CD4-positive, alpha-beta T cell (primary cell): ENCODE results near the gene PDE3B. TPM values are rescaled to one million over a fixed set of nuclear protein-coding genes. Genes with fewer than 3 reads are reported as not detected.
"Not testable (repeated sequence)": the region's sequence is repeated elsewhere in the genome, so short reads cannot be mapped to it uniquely, and the experiment has no call there.

Source experiments
- ATAC-seq: fragments of 200-7000 bp; cut with Tn5 transposase; one replicate; pipeline ENCODE4 v1.10.0; 2022; ENCODE audit warnings: mild to moderate bottlenecking; ENCODE audit not compliant: poor library complexity
- CTCF ChIA-PET: fragments of 350-600 bp; sonication (Branson Sonifier 250); formaldehyde crosslinking; loops from one replicate; lab custom pipeline; 2021; ENCODE audit warnings: antibody characterized with exemption, inconsistent platforms; lab: Charles Lee
- POLR2A ChIA-PET: fragments of 350-600 bp; sonication (Branson Sonifier 250); formaldehyde crosslinking; loops from one replicate; lab custom pipeline; 2021; ENCODE audit warnings: antibody characterized with exemption, inconsistent platforms; lab: Charles Lee
- DNase-seq, 14 experiments: peaks; one replicate each; pipeline ENCODE4 v3.0.0-alpha.2; 2013 to 2020; ENCODE audit warnings: mixed read lengths in 2 of 14
- H3K27ac ChIP-seq, 2 donors: one replicate each; pipeline versions ENCODE4 v1.5.1 to v1.7.0; 2013; ENCODE audit warnings: low read length in 2 of 2, low read depth in 1 of 2, mild to moderate bottlenecking in 1 of 2
- H3K27me3 ChIP-seq, 2 experiments: 1 replicate in 1 of 2; 2 replicates in 1 of 2; pipeline versions ENCODE4 v1.6.1 to v1.7.0; 2013; ENCODE audit warnings: low read length in 2 of 2, control low read depth in 1 of 2, mild to moderate bottlenecking in 1 of 2, moderate library complexity in 1 of 2; ENCODE audit not compliant: insufficient read depth in 2 of 2, control insufficient read depth in 1 of 2
- H3K36me3 ChIP-seq: one replicate; pipeline ENCODE4 v1.6.1; 2013; ENCODE audit warnings: low read length, control low read depth; ENCODE audit not compliant: insufficient read depth
- H3K4me1 ChIP-seq: one replicate; pipeline ENCODE4 v1.6.1; 2013; ENCODE audit warnings: low read length, control low read depth; ENCODE audit not compliant: insufficient read depth
- H3K4me3 ChIP-seq: one replicate; pipeline ENCODE4 v1.5.1; 2013; ENCODE audit warnings: mild to moderate bottlenecking, low read length, moderate library complexity
- H3K9me3 ChIP-seq, 2 experiments: 1 replicate in 1 of 2; 2 replicates in 1 of 2; pipeline versions ENCODE4 v1.6.1 to v1.7.0; 2013; ENCODE audit warnings: low read length in 2 of 2, mild to moderate bottlenecking in 2 of 2, control low read depth in 1 of 2, moderate library complexity in 1 of 2; ENCODE audit not compliant: control insufficient read depth in 1 of 2, insufficient read depth in 1 of 2
- H3K27ac Mint-ChIP-seq: one replicate; pipeline ENCODE4 v1.8.0; 2020; ENCODE audit warnings: mixed read lengths
- H3K27me3 Mint-ChIP-seq: one replicate; pipeline ENCODE4 v1.8.0; 2021; ENCODE audit warnings: mixed read lengths
- H3K36me3 Mint-ChIP-seq: one replicate; pipeline ENCODE4 v1.8.0; 2021; ENCODE audit warnings: low read depth, mixed read lengths
- H3K4me1 Mint-ChIP-seq: one replicate; pipeline ENCODE4 v1.8.0; 2021; ENCODE audit warnings: low read depth, mixed read lengths
- H3K4me3 Mint-ChIP-seq: one replicate; pipeline ENCODE4 v1.8.0; 2020; ENCODE audit warnings: mild to moderate bottlenecking, mixed read lengths
- H3K9me3 Mint-ChIP-seq: one replicate; pipeline ENCODE4 v1.8.0; 2020; ENCODE audit warnings: mixed read lengths
- CTCF ChIP-seq: fragments of 200-600 bp; IDR thresholded peaks from one replicate; pipeline ENCODE4 v1.8.0; 2022; ENCODE audit warnings: antibody characterized with exemption, mild to moderate bottlenecking
- intact Hi-C, 2 experiments: fragments of 100-400 bp; cut with DNase I in 1 of 2; cut with micrococcal nuclease in 1 of 2; formaldehyde crosslinking; loops; one replicate each; pipeline versions ENCODE4 v1.15.1 to v1.9.0; 2023 to 2025; cut with DNase I, micrococcal nuclease
- polyA plus RNA-seq, 2 donors: library from polyadenylated mRNA; unstranded; fragments of 120-200 nt; gene quantifications; one replicate each; pipeline ENCODE4 v1.2.1, GENCODE V29; 2013
- total RNA-seq, 174 experiments: library from RNA in 2 of 174; stranded (reverse) in 2 of 174; gene quantifications; one replicate each; pipeline ENCODE4 v1.2.3 and lab custom pipeline; 2021 to 2026

Gene PDE3B
- 100 to 1,000 TPM; 103 to 106 TPM for total RNA-seq
- polyA plus RNA-seq (2013, experiment 1 of 2) = 64.8 TPM
- polyA plus RNA-seq (2013, experiment 2 of 2) = 63.9 TPM
- 37.3 to 1,083 (median 302) reads per million in 172 experiments for total RNA-seq (lab: John Stamatoyannopoulos, UW)

DNA sequence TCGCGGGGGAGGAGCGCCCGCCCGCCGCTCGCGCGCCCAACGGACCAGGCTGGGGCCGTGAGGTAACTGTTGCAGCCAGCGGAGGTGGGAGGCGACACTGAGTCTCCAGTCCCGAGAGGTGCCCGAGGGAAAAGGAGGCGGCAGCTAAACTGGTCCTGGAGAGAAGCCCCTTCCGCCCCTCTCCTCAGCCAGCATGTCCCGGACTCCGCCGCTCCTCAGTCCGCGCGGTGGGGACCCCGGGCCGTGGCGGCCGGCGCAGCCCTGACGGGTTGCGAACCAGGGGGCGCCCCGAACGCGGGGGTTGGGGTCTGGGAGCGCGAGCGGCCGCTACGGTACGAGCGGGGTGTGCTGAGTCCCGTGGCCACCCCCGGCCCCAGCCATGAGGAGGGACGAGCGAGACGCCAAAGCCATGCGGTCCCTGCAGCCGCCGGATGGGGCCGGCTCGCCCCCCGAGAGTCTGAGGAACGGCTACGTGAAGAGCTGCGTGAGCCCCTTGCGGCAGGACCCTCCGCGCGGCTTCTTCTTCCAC lies at the start of gene PDE3B:
PDE3B (plus strand) TSS at position 108 of the 529 bp plus-strand sequence; CDS start at position 380, 272 bp downstream.
- intact Hi-C loops = loop anchor here (2.0 to 10.0 kb wide), 8 partner anchors 59 to 264 kb away; partner anchors contain the start of gene PSMA1 (in 1 of the 2)
- H3K4me3 ChIP-seq = peak within 1 kb of the TSS; percentile 91
- Mint-ChIP-seq H3K4me1 (peaks cover 58% of the 10 kb centered on the region), H3K27ac (peak within 1 kb of the TSS; percentile 90), H3K36me3 (peaks cover 35% of the 10 kb centered on the region), H3K27me3 (no peaks in the 10 kb centered on the region), H3K9me3 (no peaks in the 10 kb centered on the region), H3K4me3 (peak within 1 kb of the TSS; percentile 96)
- ChIA-PET CTCF (interaction anchor here (0.8 to 3.6 kb wide), 24 partner anchors 8 to 362 kb away, joined by 3 to 22 read pairs (median 5); partner anchors contain the start of genes CYP2R1 and PSMA1), POLR2A (interaction anchor here (0.6 to 5.1 kb wide), 34 partner anchors 8 to 248 kb away, joined by 3 to 97 read pairs (median 6); partner anchors contain the start of genes COPB1, CYP2R1 and PSMA1)
- no peaks in the 10 kb centered on the region for H3K27me3 ChIP-seq
- TF ChIP-seq CTCF = no peak
- H3K4me1 ChIP-seq = peaks cover 15% of the 10 kb centered on the region
- ATAC-seq (peak; percentile 59), DNase-seq (peak; percentile 39 to 89 (median 70))
- no peaks in the 10 kb centered on the region for H3K9me3 ChIP-seq
- H3K36me3 ChIP-seq = no peaks in the 10 kb centered on the region
- H3K27ac ChIP-seq = peak within 1 kb of the TSS; percentile 35 to 80

DNA sequence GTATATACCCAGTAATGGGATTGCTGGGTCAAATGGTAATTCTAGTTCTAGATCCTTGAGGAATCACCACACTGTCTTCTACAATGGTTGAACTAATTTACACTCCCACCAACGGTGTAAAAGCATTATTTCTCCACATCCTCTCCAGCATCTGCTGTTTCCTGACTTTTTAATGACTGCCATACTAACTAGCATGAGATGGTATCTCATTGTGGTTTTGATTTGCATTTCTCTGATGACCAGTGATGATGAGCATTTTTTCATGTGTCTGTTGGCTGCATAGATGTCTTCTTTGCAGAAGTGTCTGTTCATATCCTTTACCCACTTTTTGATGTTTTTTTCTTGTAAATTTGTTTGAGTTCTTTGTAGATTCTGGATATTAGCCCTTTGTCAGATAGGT lies 48.3 kb upstream of the PDE3B start:
- POLR2A ChIA-PET, H3K27me3 ChIP-seq, intact Hi-C loops, CTCF ChIA-PET, H3K9me3 Mint-ChIP-seq, H3K36me3 ChIP-seq, ATAC-seq, H3K27ac ChIP-seq, H3K27me3 Mint-ChIP-seq, H3K4me3 ChIP-seq, DNase-seq, H3K4me3 Mint-ChIP-seq, H3K9me3 ChIP-seq, H3K4me1 ChIP-seq: not testable (repeated sequence)
- Mint-ChIP-seq H3K4me1 (peaks cover 39% of the 10 kb centered on the region), H3K27ac (peak overlapping the region; percentile 22), H3K36me3 (peaks cover 71% of the 10 kb centered on the region)

- Mint-ChIP-seq H3K4me1 (peaks cover 19% of the 10 kb centered on the region), H3K9me3 (peaks cover 3% of the 10 kb centered on the region), H3K4me3 (no peak overlapping the region), H3K36me3 (peaks cover 75% of the 10 kb centered on the region), H3K27ac (no peak overlapping the region), H3K27me3 (no peaks in the 10 kb centered on the region)
- ATAC-seq = no peak
- peaks cover 29% of the 10 kb centered on the region for H3K36me3 ChIP-seq
- H3K4me3 ChIP-seq = no peak overlapping the region
- intact Hi-C loops = no loop called here
- no peak for DNase-seq
- H3K4me1 ChIP-seq = no peaks in the 10 kb centered on the region
- no peak overlapping the region for H3K27ac ChIP-seq
- H3K9me3 ChIP-seq = no peaks in the 10 kb centered on the region
- no peaks in the 10 kb centered on the region for H3K27me3 ChIP-seq
- CTCF ChIA-PET = no interaction called here
- POLR2A ChIA-PET = no interaction called here
- no peak for TF ChIP-seq CTCF
These were observed 35.9 kb upstream of the PDE3B start for GRCh38 chr11:14607713-14608112.
